ENCODE results near the gene HMGCL. TPM values are rescaled to one million over a fixed set of nuclear protein-coding genes. Genes with fewer than 3 reads are reported as not detected.

Gene HMGCL
- polyA plus RNA-seq, 3 donors, result 17.8 to 26.7 (median 22.1) TPM

DNA sequence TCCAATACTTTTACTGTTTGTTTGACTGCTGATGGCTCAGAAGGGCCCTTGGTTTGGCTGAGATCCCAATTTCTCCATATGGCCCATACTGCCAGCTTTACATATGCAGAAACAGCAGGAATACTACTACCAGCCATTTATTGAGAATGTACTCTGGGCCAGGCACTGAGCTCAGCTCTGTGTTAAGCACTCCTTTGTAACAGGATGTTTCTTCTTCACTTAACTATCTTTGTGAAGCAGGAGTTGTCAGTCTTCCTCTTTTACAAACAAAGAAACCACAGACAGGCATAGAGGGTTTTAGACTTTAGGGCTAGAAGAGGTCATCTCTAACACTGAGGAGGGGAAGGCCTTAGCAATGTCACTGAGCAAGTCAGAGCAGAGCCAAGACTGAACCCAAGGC is 8.3 kb downstream of the HMGCL start:
- intact Hi-C loops (cut with micrococcal nuclease), result no loop called here
- Histone ChIP-seq H2AFZ (ENCODE audit: insufficient read depth, low read depth, low read length, poor library complexity, severe bottlenecking) (no peak overlapping the region), H3K9ac (ENCODE audit: insufficient read depth, low read length, poor library complexity, severe bottlenecking) (no peak overlapping the region), H3K36me3 (replicated peaks in 1 of 2; ENCODE audit: control insufficient read depth in 1 of 2, insufficient read depth in 2 of 2, low read length in 2 of 2) (peaks cover 52 to 78% of the 10 kb centered on the region in 2 donors), H4K20me1 (ENCODE audit: insufficient read depth, low read length) (no peaks in the 10 kb centered on the region), H3K4me1 (ENCODE audit: control insufficient read depth in 1 of 2, insufficient read depth in 2 of 2, low read length in 2 of 2) (no peaks in the 10 kb centered on the region), H3K27me3 (ENCODE audit: control insufficient read depth in 2 of 2, insufficient read depth in 2 of 2, low read length in 2 of 2) (no peaks in the 10 kb centered on the region), H3K79me2 (ENCODE audit: insufficient read depth, low read length) (no peaks in the 10 kb centered on the region), H3K4me3 (replicated peaks in 1 of 3; ENCODE audit: low read depth in 2 of 3, low read length in 3 of 3) (no peak overlapping the region), H3K4me2 (replicated peaks; ENCODE audit: extremely low read depth, low read length, poor library complexity, severe bottlenecking) (no peak overlapping the region), H3K9me3 (replicated peaks in 1 of 2; ENCODE audit: control insufficient read depth in 1 of 2, insufficient read depth in 1 of 2, low read length in 2 of 2) (no peaks in the 10 kb centered on the region), H3K27ac (ENCODE audit: low read depth in 1 of 2, low read length in 2 of 2) (no peak overlapping the region)
- Mint-ChIP-seq H3K36me3 (peaks cover 55 to 84% of the 10 kb centered on the region in 2 donors), H3K4me1 (no peaks in the 10 kb centered on the region), H3K4me3 (no peak overlapping the region), H3K27ac (peak overlapping the region in 1 of 7 donors; percentile 16), H3K27me3 (ENCODE audit: low read depth in 3 of 3) (peaks cover 0 to 2% (median 0%) of the 10 kb centered on the region in 3 donors), H3K9me3 (no peaks in the 10 kb centered on the region)
- no peak for TF ChIP-seq CTCF (IDR thresholded peaks at IDR 0.05)
- no peak for DNase-seq

DNA sequence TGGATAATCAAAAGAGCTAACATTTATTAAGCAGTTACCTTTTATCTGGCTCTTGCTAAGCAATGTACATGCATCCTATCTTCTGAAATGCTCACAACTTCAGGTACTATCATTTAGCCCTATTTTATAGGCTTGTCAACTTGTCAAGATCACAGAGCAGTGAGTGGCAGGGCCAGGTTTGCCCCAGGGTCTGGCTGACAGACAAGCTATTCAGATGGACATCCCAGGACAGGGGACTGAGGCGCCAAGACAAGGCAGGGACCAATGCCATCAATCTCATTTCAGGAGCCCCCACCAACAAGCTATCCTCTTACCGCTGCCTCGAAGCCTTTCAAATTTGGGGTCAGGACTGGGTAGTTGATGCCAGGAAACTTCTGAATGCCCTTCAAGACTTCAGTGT is 8.9 kb downstream of the HMGCL start:
- 100% methylated on average over 1 of the region's 3 CpGs for WGBS (ENCODE audit: insufficient coverage)
- Mint-ChIP-seq H3K36me3 (peaks cover 61 to 87% of the 10 kb centered on the region in 2 donors), H3K4me3 (no peak overlapping the region), H3K9me3 (no peaks in the 10 kb centered on the region), H3K4me1 (peaks cover 2% of the 10 kb centered on the region), H3K27me3 (ENCODE audit: low read depth in 3 of 3) (peaks cover 0 to 2% (median 0%) of the 10 kb centered on the region in 3 donors), H3K27ac (no peak overlapping the region)
- no peak for TF ChIP-seq CTCF (IDR thresholded peaks at IDR 0.05)
- no peak for DNase-seq
- H3K4me3 ChIP-seq (replicated peaks in 1 of 3; ENCODE audit: low read depth in 2 of 3, low read length in 3 of 3), result no peak overlapping the region
- H3K36me3 ChIP-seq (replicated peaks in 1 of 2; ENCODE audit: control insufficient read depth in 1 of 2, insufficient read depth in 2 of 2, low read length in 2 of 2), result peaks cover 52 to 81% of the 10 kb centered on the region in 2 donors
- no peaks in the 10 kb centered on the region for H3K79me2 ChIP-seq (ENCODE audit: insufficient read depth, low read length)
- H3K4me1 ChIP-seq (ENCODE audit: control insufficient read depth in 1 of 2, insufficient read depth in 2 of 2, low read length in 2 of 2), result peaks cover under 1 to 2% of the 10 kb centered on the region in 2 donors
- no peak overlapping the region for H2AFZ ChIP-seq (ENCODE audit: insufficient read depth, low read depth, low read length, poor library complexity, severe bottlenecking)
- no peaks in the 10 kb centered on the region for H3K27me3 ChIP-seq (ENCODE audit: control insufficient read depth in 2 of 2, insufficient read depth in 2 of 2, low read length in 2 of 2)
- H3K9ac ChIP-seq (ENCODE audit: insufficient read depth, low read length, poor library complexity, severe bottlenecking), result no peak overlapping the region
- H3K4me2 ChIP-seq (replicated peaks; ENCODE audit: extremely low read depth, low read length, poor library complexity, severe bottlenecking), result no peak overlapping the region
- no peaks in the 10 kb centered on the region for H3K9me3 ChIP-seq (replicated peaks in 1 of 2; ENCODE audit: control insufficient read depth in 1 of 2, insufficient read depth in 1 of 2, low read length in 2 of 2)
- intact Hi-C loops (cut with micrococcal nuclease), result no loop called here
- no peak overlapping the region for H3K27ac ChIP-seq (ENCODE audit: low read depth in 1 of 2, low read length in 2 of 2)
- H4K20me1 ChIP-seq (ENCODE audit: insufficient read depth, low read length), result no peaks in the 10 kb centered on the region
